Esophagus muscularis mucosa (tissue), 4 donors: ENCODE results near the gene SLC16A5. TPM values are rescaled to one million over a fixed set of nuclear protein-coding genes. Genes with fewer than 3 reads are reported as not detected.

Experiments
- DNase-seq: peaks from one replicate; pipeline ENCODE4 v3.0.0-alpha.2; 2017; ENCODE audit errors: extremely low spot score
- H3K27ac ChIP-seq, 4 donors: fragments of 200-600 bp; sonication (generic); replicated peaks in 1 of 4; 1 replicate in 3 of 4; 2 replicates in 1 of 4; pipeline ENCODE4 v1.5.1; 2016 to 2019; ENCODE audit warnings: mild to moderate bottlenecking in 1 of 4
- H3K27me3 ChIP-seq, 4 donors: fragments of 200-600 bp; sonication (generic); one replicate each; pipeline versions ENCODE4 v1.5.1 to v1.6.0; 2016 to 2019
- H3K36me3 ChIP-seq, 4 donors: fragments of 200-600 bp; sonication (generic); one replicate each; pipeline ENCODE4 v1.5.1; 2016 to 2019
- H3K4me1 ChIP-seq, 4 donors: fragments of 200-600 bp; sonication (generic); one replicate each; pipeline ENCODE4 v1.5.1; 2016 to 2019
- H3K4me3 ChIP-seq, 4 donors: fragments of 200-600 bp; sonication (generic); 1 replicate in 2 of 4; 2 replicates in 2 of 4; pipeline ENCODE4 v1.5.1; 2016 to 2019; ENCODE audit warnings: mild to moderate bottlenecking in 4 of 4, moderate library complexity in 1 of 4
- H3K9me3 ChIP-seq, 4 donors: fragments of 200-600 bp; sonication (generic); 1 replicate in 3 of 4; 2 replicates in 1 of 4; pipeline ENCODE4 v1.5.1; 2016 to 2019
- CTCF ChIP-seq, 3 experiments: fragments of 200-600 bp in 2 of 3; fragments of 450-650 bp in 1 of 3; sonication (generic) in 2 of 3; IDR thresholded peaks; one replicate each; pipeline ENCODE4 v1.5.1; 2017 to 2019; ENCODE audit warnings: antibody characterized with exemption in 3 of 3, mild to moderate bottlenecking in 2 of 3, moderate library complexity in 1 of 3
- EP300 ChIP-seq: sonication (generic); formaldehyde crosslinking; IDR thresholded peaks from one replicate; pipeline ENCODE4 v1.6.1; 2017; ENCODE audit warnings: antibody characterized with exemption
- POLR2A ChIP-seq: fragments of 450-650 bp; IDR thresholded peaks from one replicate; pipeline ENCODE4 v1.6.1; 2017; ENCODE audit warnings: antibody characterized with exemption, moderate library complexity, mild to moderate bottlenecking, low read depth
- POLR2AphosphoS5 ChIP-seq, 2 donors: sonication (generic); formaldehyde crosslinking; IDR thresholded peaks; one replicate each; pipeline ENCODE4 v1.6.1; 2017; ENCODE audit warnings: antibody characterized with exemption in 2 of 2
- WGBS: methylation state at CpG from one replicate; pipeline ENCODE4 v1.1.5; 2018; 5-methylcytosine and 5-hydroxymethylcytosine counted together
- intact Hi-C: fragments of 100-400 bp; cut with DNase I; formaldehyde crosslinking; loops from one replicate; pipeline ENCODE4 v1.15.1; 2023
- total RNA-seq, 4 donors: library from RNA; depleted of rRNA; stranded (reverse); fragments of >200 nt; gene quantifications; one replicate each; pipeline versions ENCODE4 v1.1.0 to v1.2.1, GENCODE V29; 2016

The SLC16A5 gene
- total RNA-seq, 4 donors from 2014 or later = 3.8 to 9.7 (median 7.6) TPM

- no peak for DNase-seq
- TF ChIP-seq POLR2A = no peak
- TF ChIP-seq CTCF (IDR thresholded peaks at IDR 0.05) = no peak
- no peak for TF ChIP-seq EP300
- no peak for TF ChIP-seq POLR2AphosphoS5 (IDR thresholded peaks at IDR 0.05)
- intact Hi-C loops = no loop called here
- WGBS = 90% methylated on average over 8 of the region's 10 CpGs
- Histone ChIP-seq H3K9me3 (no peaks in the 10 kb centered on the region), H3K27ac (no peak overlapping the region), H3K36me3 (no peaks in the 10 kb centered on the region), H3K27me3 (peaks cover 0 to 15% (median 0%) of the 10 kb centered on the region in 4 donors), H3K4me1 (peaks cover 39 to 57% (median 53%) of the 10 kb centered on the region in 4 donors), H3K4me3 (no peak overlapping the region)
Measured at GRCh38 chr17:75091855-75092327, 4.1 kb downstream of the SLC16A5 start.

- Histone ChIP-seq H3K4me1 (peaks cover 27 to 39% (median 35%) of the 10 kb centered on the region in 4 donors), H3K36me3 (peaks cover 0 to 3% (median 0%) of the 10 kb centered on the region in 4 donors), H3K4me3 (no peak overlapping the region), H3K27me3 (no peaks in the 10 kb centered on the region), H3K27ac (peak overlapping the region in 1 of 4 donors; percentile 0), H3K9me3 (no peaks in the 10 kb centered on the region)
- intact Hi-C loops = no loop called here
- TF ChIP-seq CTCF (IDR thresholded peaks at IDR 0.05) (no peak), EP300 (no peak), POLR2A (no peak), POLR2AphosphoS5 (IDR thresholded peaks at IDR 0.05) (no peak)
- 96% methylated on average over 11 of the region's 18 CpGs for WGBS
- no peak for DNase-seq
Measured at GRCh38 chr17:75093548-75094158, 5.9 kb downstream of the SLC16A5 start.

GRCh38 chr17:75094871-75095399 lies 7.2 kb downstream of the SLC16A5 start:
- Histone ChIP-seq H3K4me1 (peaks cover 21 to 30% (median 28%) of the 10 kb centered on the region in 4 donors), H3K27ac (no peak overlapping the region), H3K4me3 (no peak overlapping the region), H3K9me3 (no peaks in the 10 kb centered on the region), H3K36me3 (peaks cover 0 to 7% (median 3%) of the 10 kb centered on the region in 4 donors), H3K27me3 (no peaks in the 10 kb centered on the region)
- 100% methylated on average over 4 of the region's 16 CpGs for WGBS
- TF ChIP-seq CTCF (IDR thresholded peaks at IDR 0.05) (no peak), POLR2AphosphoS5 (IDR thresholded peaks at IDR 0.05) (no peak), EP300 (no peak), POLR2A (no peak)
- no peak for DNase-seq
- intact Hi-C loops = no loop called here

- 64% methylated on average over 14 of the region's 14 CpGs for WGBS
- TF ChIP-seq POLR2A (no peak), POLR2AphosphoS5 (IDR thresholded peaks at IDR 0.05) (peak in 1 of 2 donors; percentile 21)
- Histone ChIP-seq H3K9me3 (no peaks in the 10 kb centered on the region), H3K36me3 (peaks cover 0 to 17% (median 12%) of the 10 kb centered on the region in 4 donors), H3K4me1 (peaks cover 11 to 22% (median 19%) of the 10 kb centered on the region in 4 donors), H3K4me3 (no peak overlapping the region), H3K27ac (no peak overlapping the region), H3K27me3 (no peaks in the 10 kb centered on the region)
- intact Hi-C loops = no loop called here
- no peak for DNase-seq
Measured at GRCh38 chr17:75096082-75096625, 8.4 kb downstream of the SLC16A5 start.

GRCh38 chr17:75097865-75098264 lies 10.1 kb downstream of the SLC16A5 start:
- peaks cover 0 to 17% (median 12%) of the 10 kb centered on the region in 4 donors for H3K36me3 ChIP-seq
- no peak overlapping the region for H3K27ac ChIP-seq
- WGBS = 98% methylated on average over 7 of the region's 7 CpGs
- no peaks in the 10 kb centered on the region for H3K27me3 ChIP-seq
- no peak for DNase-seq
- no peak overlapping the region for H3K4me3 ChIP-seq
- peaks cover 5 to 11% (median 9%) of the 10 kb centered on the region in 4 donors for H3K4me1 ChIP-seq
- intact Hi-C loops = no loop called here
- no peak for TF ChIP-seq POLR2A
- TF ChIP-seq CTCF (IDR thresholded peaks at IDR 0.05) = no peak
- TF ChIP-seq EP300 = no peak
- no peak for TF ChIP-seq POLR2AphosphoS5 (IDR thresholded peaks at IDR 0.05)
- H3K9me3 ChIP-seq = no peaks in the 10 kb centered on the region
